Uterus (tissue), 2 donors: Measurements from ENCODE around the gene SOS2.

ENCODE experiments used
- CTCF ChIP-seq, 4 experiments: fragments of 200-600 bp in 2 of 4; fragments of 450-650 bp in 2 of 4; sonication (generic) in 2 of 4; IDR thresholded peaks; one replicate each; pipeline ENCODE4 v1.5.1; 2016 to 2019; ENCODE audit warnings: antibody characterized with exemption in 4 of 4, mild to moderate bottlenecking in 2 of 4, moderate library complexity in 1 of 4
- POLR2A ChIP-seq, 2 donors: fragments of 450-650 bp; IDR thresholded peaks; one replicate each; pipeline ENCODE4 v1.6.1; 2016; ENCODE audit warnings: antibody characterized with exemption in 2 of 2, mild to moderate bottlenecking in 1 of 2, moderate library complexity in 1 of 2

DNA sequence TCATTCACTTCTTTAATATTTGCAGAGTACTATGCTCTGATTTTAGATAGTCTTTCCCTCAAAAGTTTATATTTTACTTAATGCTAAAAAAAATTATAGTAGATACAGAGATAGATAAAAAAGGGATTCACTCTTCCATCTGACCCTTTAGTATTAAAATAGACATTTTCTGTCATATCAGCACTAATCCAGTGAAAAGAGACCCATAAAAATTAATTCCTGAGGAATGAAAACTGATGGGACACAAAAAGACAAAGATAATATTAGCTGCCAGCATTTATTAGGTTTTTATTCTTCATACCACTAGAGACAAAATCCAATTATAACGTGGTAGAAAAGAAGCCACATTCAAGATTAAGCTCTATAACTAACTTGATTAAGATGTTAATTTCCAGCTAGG lies 45.3 kb downstream of the SOS2 start:
- TF ChIP-seq CTCF (IDR thresholded peaks at IDR 0.05) (no peak), POLR2A (IDR thresholded peaks at IDR 0.05) (no peak)
